Thyroid gland (tissue), 4 donors: ENCODE measurements around the gene ANO1. TPM values are rescaled to one million over a fixed set of nuclear protein-coding genes. Genes with fewer than 3 reads are reported as not detected.

Source experiments
- DNase-seq, 2 donors: peaks; one replicate each; pipeline ENCODE4 v3.0.0-alpha.2; 2019
- H3K27ac ChIP-seq, 3 donors: fragments of 200-600 bp; sonication (generic); 1 replicate in 2 of 3; 2 replicates in 1 of 3; pipeline ENCODE4 v1.5.1; 2016 to 2019; ENCODE audit warnings: mild to moderate bottlenecking in 1 of 3, moderate library complexity in 1 of 3
- H3K27me3 ChIP-seq: fragments of 200-600 bp; sonication (generic); one replicate; pipeline ENCODE4 v1.5.1; 2019
- H3K36me3 ChIP-seq, 2 donors: fragments of 200-600 bp; sonication (generic); one replicate each; pipeline ENCODE4 v1.5.1; 2016 to 2019
- H3K4me1 ChIP-seq, 2 donors: fragments of 200-600 bp; sonication (generic); one replicate each; pipeline ENCODE4 v1.5.1; 2017 to 2019
- H3K4me3 ChIP-seq, 3 donors: fragments of 200-600 bp; sonication (generic); replicated peaks in 1 of 3; 1 replicate in 2 of 3; 2 replicates in 1 of 3; pipeline ENCODE4 v1.5.1; 2016; ENCODE audit warnings: mild to moderate bottlenecking in 1 of 3
- H3K9me3 ChIP-seq: fragments of 200-600 bp; sonication (generic); one replicate; pipeline ENCODE4 v1.5.1; 2017
- CTCF ChIP-seq, 6 experiments: fragments of 200-600 bp in 3 of 6; fragments of 450-650 bp in 3 of 6; sonication (generic) in 3 of 6; IDR thresholded peaks; one replicate each; pipeline ENCODE4 v1.5.1; 2016 to 2019; ENCODE audit warnings: antibody characterized with exemption in 6 of 6, mild to moderate bottlenecking in 2 of 6, inconsistent platforms in 1 of 6, moderate library complexity in 1 of 6
- POLR2A ChIP-seq, 2 donors: fragments of 450-650 bp; IDR thresholded peaks; one replicate each; pipeline ENCODE4 v1.6.1; 2017; ENCODE audit warnings: antibody characterized with exemption in 2 of 2, mild to moderate bottlenecking in 2 of 2, moderate library complexity in 1 of 2
- WGBS, 2 donors: methylation state at CpG; one replicate each; pipeline ENCODE4 v1.1.5; 2017; 5-methylcytosine and 5-hydroxymethylcytosine counted together
- intact Hi-C: fragments of 100-400 bp; cut with DNase I; formaldehyde crosslinking; loops from one replicate; pipeline ENCODE4 v1.15.1; 2023
- total RNA-seq, 4 donors: library from RNA; depleted of rRNA; stranded (reverse); fragments of >200 nt; gene quantifications; one replicate each; pipeline ENCODE4 v1.2.3, GENCODE V29; 2016

ANO1 gene
- total RNA-seq, 4 donors from 2014 or later: 25.8 to 56.2 (median 35.3) TPM

GRCh38 chr11:70159627-70160570 lies 81.8 kb downstream of the ANO1 start:
- WGBS, 2 donors: 68 to 93% methylated on average over 9 to 14 of the region's 24 CpGs
- TF ChIP-seq POLR2A (IDR thresholded peaks at IDR 0.05) (no peak), CTCF (IDR thresholded peaks at IDR 0.05) (no peak)
- no peak for DNase-seq
- no peak overlapping the region for H3K4me3 ChIP-seq
- no peaks in the 10 kb centered on the region for H3K36me3 ChIP-seq
- H3K27me3 ChIP-seq: no peaks in the 10 kb centered on the region
- intact Hi-C loops: no loop called here
- H3K27ac ChIP-seq: no peak overlapping the region
- H3K4me1 ChIP-seq: no peaks in the 10 kb centered on the region
- no peaks in the 10 kb centered on the region for H3K9me3 ChIP-seq

- Histone ChIP-seq H3K36me3 (no peaks in the 10 kb centered on the region), H3K9me3 (no peaks in the 10 kb centered on the region), H3K4me1 (no peaks in the 10 kb centered on the region), H3K27ac (no peak overlapping the region), H3K27me3 (no peaks in the 10 kb centered on the region), H3K4me3 (no peak overlapping the region)
- TF ChIP-seq POLR2A (IDR thresholded peaks at IDR 0.05) (no peak), CTCF (IDR thresholded peaks at IDR 0.05) (no peak)
- 94 to 96% methylated on average over 17 of the region's 17 CpGs for WGBS, 2 donors
- no peak for DNase-seq
- intact Hi-C loops: no loop called here
Observed at GRCh38 chr11:70161043-70161625, 83.0 kb downstream of the ANO1 start.

DNA sequence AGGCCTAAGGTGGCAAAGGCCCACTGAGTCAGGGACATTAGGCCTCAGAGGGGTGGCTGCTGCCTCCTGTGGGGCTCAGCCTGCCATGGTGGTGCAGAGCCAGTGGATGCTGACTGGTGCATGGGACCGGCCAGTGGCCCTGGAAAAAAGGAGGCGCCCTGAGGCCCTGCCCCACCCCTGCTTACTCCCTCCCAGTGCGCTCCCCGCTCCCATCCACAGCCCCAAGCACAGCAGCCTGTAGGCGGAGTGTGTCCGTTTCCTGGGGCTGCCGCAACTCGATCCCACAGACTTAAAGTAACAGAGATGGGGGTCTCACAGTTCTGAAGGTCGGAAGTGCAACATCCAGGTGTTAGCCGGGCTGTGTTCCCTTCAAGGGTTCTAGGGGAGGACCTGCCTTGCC lies 86.6 kb downstream of the ANO1 start:
- H3K27ac ChIP-seq: no peak overlapping the region

DNA sequence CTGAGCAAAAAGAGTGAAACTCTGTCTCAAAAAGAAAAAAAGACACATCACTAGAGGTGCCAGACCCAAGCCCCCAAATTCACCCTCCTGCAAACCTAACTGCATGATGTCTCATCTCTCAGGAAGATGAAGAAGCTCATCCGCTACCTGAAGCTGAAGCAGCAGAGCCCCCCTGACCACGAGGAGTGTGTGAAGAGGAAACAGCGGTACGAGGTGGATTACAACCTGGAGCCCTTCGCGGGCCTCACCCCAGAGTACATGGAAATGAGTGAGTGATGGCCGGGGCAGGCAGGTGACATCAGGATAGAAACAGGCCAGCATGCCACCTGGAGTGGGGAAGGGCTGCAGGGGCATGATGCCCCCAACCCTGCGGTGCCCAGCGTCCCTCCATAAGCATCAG lies 89.0 kb downstream of the ANO1 start:
- H3K27ac ChIP-seq: no peak overlapping the region
- H3K4me3 ChIP-seq: no peak overlapping the region
- no peak for DNase-seq
- TF ChIP-seq POLR2A (IDR thresholded peaks at IDR 0.05) (no peak), CTCF (IDR thresholded peaks at IDR 0.05) (no peak)
- 90 to 91% methylated on average over 9 of the region's 9 CpGs for WGBS, 2 donors
- no peaks in the 10 kb centered on the region for H3K27me3 ChIP-seq
- H3K36me3 ChIP-seq: peaks cover 4 to 16% of the 10 kb centered on the region in 2 donors
- intact Hi-C loops: no loop called here
- H3K4me1 ChIP-seq: no peaks in the 10 kb centered on the region
- H3K9me3 ChIP-seq: no peaks in the 10 kb centered on the region

More for the DNA sequence above, 86.6 kb downstream of the ANO1 start:
- Histone ChIP-seq H3K27me3 (no peaks in the 10 kb centered on the region), H3K4me1 (no peaks in the 10 kb centered on the region), H3K36me3 (peaks cover 4 to 11% of the 10 kb centered on the region in 2 donors), H3K4me3 (no peak overlapping the region), H3K9me3 (no peaks in the 10 kb centered on the region)
- intact Hi-C loops: no loop called here
- TF ChIP-seq CTCF (IDR thresholded peaks at IDR 0.05): no peak
- 86 to 97% methylated on average over 4 to 9 of the region's 10 CpGs for WGBS, 2 donors
- no peak for DNase-seq
